GM13977 (cell line): ENCODE results near the gene WNT7A.

ENCODE experiments used
- DNase-seq: peaks from one replicate; pipeline ENCODE4 v3.0.0; 2012; ENCODE audit warnings: low spot score
- CTCF ChIP-seq: IDR thresholded peaks from 2 replicates; pipeline ENCODE4 v1.5.1; 2012; ENCODE audit warnings: mild to moderate bottlenecking, control low read depth; ENCODE audit not compliant: insufficient read depth; ENCODE audit errors: extremely low read depth, missing control alignments
- in situ Hi-C: fragments of 300-500 bp; cut with MboI; formaldehyde crosslinking; loops from one replicate; pipeline ENCODE4 v1.12.0; 2022; ENCODE audit warnings: low sequenced_read_pairs, low pct_unique_long_range_greater_than_20kb, mixed read lengths, inconsistent platforms; ENCODE audit not compliant: unreplicated experiment

WNT7A gene

GRCh38 chr3:13798401-13798800 is 81.5 kb downstream of the WNT7A start:
- no peak for TF ChIP-seq CTCF
- in situ Hi-C loops: no loop called here
- DNase-seq: no peak

- in situ Hi-C loops: no loop called here
- no peak for DNase-seq
- no peak for TF ChIP-seq CTCF
Observed at GRCh38 chr3:13796701-13797460, 83.0 kb downstream of the WNT7A start.

- in situ Hi-C loops: no loop called here
- TF ChIP-seq CTCF: no peak
- DNase-seq: no peak
Observed at GRCh38 chr3:13795816-13796215, 84.1 kb downstream of the WNT7A start.

GRCh38 chr3:13794322-13794721 is 85.5 kb downstream of the WNT7A start:
- no peak for TF ChIP-seq CTCF
- in situ Hi-C loops: no loop called here
- no peak for DNase-seq

GRCh38 chr3:13793451-13793850 is 86.4 kb downstream of the WNT7A start:
- in situ Hi-C loops: no loop called here
- no peak for TF ChIP-seq CTCF
- DNase-seq: no peak

GRCh38 chr3:13792512-13793371 is 87.1 kb downstream of the WNT7A start:
- in situ Hi-C loops: no loop called here
- TF ChIP-seq CTCF: no peak
- no peak for DNase-seq
